NB4 (cell line): ENCODE results near the gene COL4A2.

Experiments used
- MYC ChIP-seq: IDR thresholded peaks from 2 replicates; pipeline ENCODE4 v1.6.1; 2011; ENCODE audit warnings: low read depth, low read length
- POLR2A ChIP-seq: IDR thresholded peaks from 2 replicates; pipeline ENCODE4 v1.6.1; 2011; ENCODE audit warnings: mild to moderate bottlenecking; ENCODE audit not compliant: insufficient read length; ENCODE audit errors: extremely low read depth
- TF ChIP-seq, protein P1 (sequence below): IDR thresholded peaks from one replicate; pipeline ENCODE4 v1.5.1; 2012; ENCODE audit warnings: low read depth, low read length
- TF ChIP-seq, protein P2 (sequence below): IDR thresholded peaks from 2 replicates; pipeline ENCODE4 v1.6.1; 2011; ENCODE audit warnings: low read depth, low read length

DNA sequence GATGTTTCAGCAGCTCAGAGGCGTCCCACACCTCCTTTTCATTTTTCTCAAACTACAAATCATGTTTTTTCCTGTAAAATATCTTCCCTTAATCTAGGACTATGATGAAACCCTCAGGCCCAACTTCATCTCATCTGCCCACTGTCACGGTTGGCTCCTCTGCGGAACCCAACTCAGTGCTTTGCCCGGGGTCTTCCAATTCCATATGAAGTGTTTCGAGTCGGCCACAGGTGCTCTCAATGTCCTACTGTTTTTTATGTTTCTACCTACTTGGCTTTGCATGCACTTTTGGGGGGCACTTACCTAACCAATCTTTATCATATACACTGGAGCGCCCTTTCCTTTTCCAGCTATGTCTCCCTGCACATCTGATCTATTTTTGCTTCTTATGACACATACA lies 28.2 kb upstream of the COL4A2 start:
- TF ChIP-seq, protein P1, sequence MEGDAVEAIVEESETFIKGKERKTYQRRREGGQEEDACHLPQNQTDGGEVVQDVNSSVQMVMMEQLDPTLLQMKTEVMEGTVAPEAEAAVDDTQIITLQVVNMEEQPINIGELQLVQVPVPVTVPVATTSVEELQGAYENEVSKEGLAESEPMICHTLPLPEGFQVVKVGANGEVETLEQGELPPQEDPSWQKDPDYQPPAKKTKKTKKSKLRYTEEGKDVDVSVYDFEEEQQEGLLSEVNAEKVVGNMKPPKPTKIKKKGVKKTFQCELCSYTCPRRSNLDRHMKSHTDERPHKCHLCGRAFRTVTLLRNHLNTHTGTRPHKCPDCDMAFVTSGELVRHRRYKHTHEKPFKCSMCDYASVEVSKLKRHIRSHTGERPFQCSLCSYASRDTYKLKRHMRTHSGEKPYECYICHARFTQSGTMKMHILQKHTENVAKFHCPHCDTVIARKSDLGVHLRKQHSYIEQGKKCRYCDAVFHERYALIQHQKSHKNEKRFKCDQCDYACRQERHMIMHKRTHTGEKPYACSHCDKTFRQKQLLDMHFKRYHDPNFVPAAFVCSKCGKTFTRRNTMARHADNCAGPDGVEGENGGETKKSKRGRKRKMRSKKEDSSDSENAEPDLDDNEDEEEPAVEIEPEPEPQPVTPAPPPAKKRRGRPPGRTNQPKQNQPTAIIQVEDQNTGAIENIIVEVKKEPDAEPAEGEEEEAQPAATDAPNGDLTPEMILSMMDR, result no peak
- no peak for TF ChIP-seq POLR2A
- no peak for TF ChIP-seq MYC
- TF ChIP-seq, protein P2, sequence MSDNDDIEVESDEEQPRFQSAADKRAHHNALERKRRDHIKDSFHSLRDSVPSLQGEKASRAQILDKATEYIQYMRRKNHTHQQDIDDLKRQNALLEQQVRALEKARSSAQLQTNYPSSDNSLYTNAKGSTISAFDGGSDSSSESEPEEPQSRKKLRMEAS, result no peak
